Peyer's patch (tissue), 4 donors: ENCODE results near the gene CRTC1. TPM values are rescaled to one million over a fixed set of nuclear protein-coding genes. Genes with fewer than 3 reads are reported as not detected.

Source experiments
- DNase-seq, 3 donors: peaks; one replicate each; pipeline ENCODE4 v3.0.0-alpha.2; 2017 to 2019
- H3K27ac ChIP-seq, 4 donors: fragments of 200-600 bp; sonication (generic); one replicate each; pipeline ENCODE4 v1.5.1; 2016 to 2019
- H3K27me3 ChIP-seq, 2 donors: fragments of 200-600 bp; sonication (generic); one replicate each; pipeline ENCODE4 v1.5.1; 2019
- H3K36me3 ChIP-seq, 3 donors: fragments of 200-600 bp; sonication (generic); one replicate each; pipeline ENCODE4 v1.5.1; 2016 to 2019
- H3K4me1 ChIP-seq, 4 donors: fragments of 200-600 bp; sonication (generic); one replicate each; pipeline ENCODE4 v1.5.1; 2016 to 2019
- H3K4me3 ChIP-seq, 4 donors: fragments of 200-600 bp; sonication (generic); 1 replicate in 3 of 4; 2 replicates in 1 of 4; pipeline ENCODE4 v1.5.1; 2016 to 2019; ENCODE audit warnings: mild to moderate bottlenecking in 1 of 4
- H3K9me3 ChIP-seq, 4 donors: fragments of 200-600 bp; sonication (generic); one replicate each; pipeline ENCODE4 v1.5.1; 2016 to 2019; ENCODE audit warnings: mild to moderate bottlenecking in 1 of 4
- CTCF ChIP-seq, 6 experiments: fragments of 450-650 bp in 4 of 6; fragments of 200-600 bp in 2 of 6; sonication (generic) in 1 of 6; IDR thresholded peaks; one replicate each; pipeline ENCODE4 v1.5.1; 2017 to 2019; ENCODE audit warnings: antibody characterized with exemption in 6 of 6, mild to moderate bottlenecking in 3 of 6, moderate library complexity in 1 of 6
- POLR2A ChIP-seq, 2 donors: fragments of 450-650 bp; IDR thresholded peaks; one replicate each; pipeline ENCODE4 v1.5.1; 2017; ENCODE audit warnings: antibody characterized with exemption in 2 of 2, mild to moderate bottlenecking in 2 of 2, moderate library complexity in 2 of 2
- total RNA-seq, 4 donors: library from RNA; depleted of rRNA; stranded (reverse); fragments of >200 nt; gene quantifications; one replicate each; pipeline ENCODE4 v1.1.0, GENCODE V29; 2016

Gene CRTC1
- total RNA-seq, 4 donors from 2014 or later = 5.1 to 21.5 (median 9.4) TPM

GRCh38 chr19:18685597-18686190 lies 2.2 kb downstream of the CRTC1 start:
- H3K9me3 ChIP-seq = no peaks in the 10 kb centered on the region
- H3K4me1 ChIP-seq = peaks cover 0 to 18% (median 10%) of the 10 kb centered on the region in 4 donors
- no peak overlapping the region for H3K27ac ChIP-seq
- no peak for DNase-seq
- TF ChIP-seq POLR2A (IDR thresholded peaks at IDR 0.05) (no peak), CTCF (IDR thresholded peaks at IDR 0.05) (no peak)
- no peaks in the 10 kb centered on the region for H3K27me3 ChIP-seq
- no peak overlapping the region for H3K4me3 ChIP-seq
- no peaks in the 10 kb centered on the region for H3K36me3 ChIP-seq

- TF ChIP-seq POLR2A (IDR thresholded peaks at IDR 0.05) = no peak
- no peak for TF ChIP-seq CTCF (IDR thresholded peaks at IDR 0.05)
- no peak overlapping the region for H3K27ac ChIP-seq
- H3K27me3 ChIP-seq = no peaks in the 10 kb centered on the region
- H3K9me3 ChIP-seq = no peaks in the 10 kb centered on the region
- no peak for DNase-seq
- H3K4me1 ChIP-seq = peaks cover 0 to 18% (median 10%) of the 10 kb centered on the region in 4 donors
- H3K4me3 ChIP-seq = no peak overlapping the region
- H3K36me3 ChIP-seq = no peaks in the 10 kb centered on the region
Observed at GRCh38 chr19:18687740-18688465, 4.4 kb downstream of the CRTC1 start.

GRCh38 chr19:18696023-18696422 lies 12.5 kb downstream of the CRTC1 start:
- H3K27ac ChIP-seq = no peak overlapping the region
- no peak for TF ChIP-seq CTCF (IDR thresholded peaks at IDR 0.05)
- no peak for TF ChIP-seq POLR2A (IDR thresholded peaks at IDR 0.05)
- H3K9me3 ChIP-seq = no peaks in the 10 kb centered on the region
- no peaks in the 10 kb centered on the region for H3K36me3 ChIP-seq
- no peaks in the 10 kb centered on the region for H3K27me3 ChIP-seq
- peaks cover 0 to 19% (median 11%) of the 10 kb centered on the region in 4 donors for H3K4me1 ChIP-seq
- H3K4me3 ChIP-seq = no peak overlapping the region
- DNase-seq = no peak

GRCh38 chr19:18697680-18698079 lies 14.2 kb downstream of the CRTC1 start:
- Histone ChIP-seq H3K4me3 (no peak overlapping the region), H3K9me3 (no peaks in the 10 kb centered on the region), H3K27me3 (no peaks in the 10 kb centered on the region), H3K27ac (no peak overlapping the region), H3K36me3 (no peaks in the 10 kb centered on the region), H3K4me1 (peaks cover 0 to 26% (median 11%) of the 10 kb centered on the region in 4 donors)
- DNase-seq = no peak
- no peak for TF ChIP-seq POLR2A (IDR thresholded peaks at IDR 0.05)
- no peak for TF ChIP-seq CTCF (IDR thresholded peaks at IDR 0.05)

GRCh38 chr19:18698321-18699167 lies 15.1 kb downstream of the CRTC1 start:
- no peaks in the 10 kb centered on the region for H3K36me3 ChIP-seq
- no peaks in the 10 kb centered on the region for H3K9me3 ChIP-seq
- peak overlapping the region in 1 of 4 donors; percentile 82 for H3K27ac ChIP-seq
- no peaks in the 10 kb centered on the region for H3K27me3 ChIP-seq
- DNase-seq = no peak
- no peak overlapping the region for H3K4me3 ChIP-seq
- TF ChIP-seq POLR2A (IDR thresholded peaks at IDR 0.05) = no peak
- H3K4me1 ChIP-seq = peaks cover 0 to 26% (median 11%) of the 10 kb centered on the region in 4 donors
